GM12873 (cell line): ENCODE data around the gene NAV3.

ENCODE experiments used
- TF ChIP-seq, protein P1 (sequence below): IDR thresholded peaks from 2 replicates; pipeline ENCODE4 v1.5.1; 2012; ENCODE audit warnings: low read depth, mild to moderate bottlenecking, moderate library complexity, low read length, control low read depth; ENCODE audit not compliant: insufficient read depth; ENCODE audit errors: missing control alignments

NAV3 gene

DNA sequence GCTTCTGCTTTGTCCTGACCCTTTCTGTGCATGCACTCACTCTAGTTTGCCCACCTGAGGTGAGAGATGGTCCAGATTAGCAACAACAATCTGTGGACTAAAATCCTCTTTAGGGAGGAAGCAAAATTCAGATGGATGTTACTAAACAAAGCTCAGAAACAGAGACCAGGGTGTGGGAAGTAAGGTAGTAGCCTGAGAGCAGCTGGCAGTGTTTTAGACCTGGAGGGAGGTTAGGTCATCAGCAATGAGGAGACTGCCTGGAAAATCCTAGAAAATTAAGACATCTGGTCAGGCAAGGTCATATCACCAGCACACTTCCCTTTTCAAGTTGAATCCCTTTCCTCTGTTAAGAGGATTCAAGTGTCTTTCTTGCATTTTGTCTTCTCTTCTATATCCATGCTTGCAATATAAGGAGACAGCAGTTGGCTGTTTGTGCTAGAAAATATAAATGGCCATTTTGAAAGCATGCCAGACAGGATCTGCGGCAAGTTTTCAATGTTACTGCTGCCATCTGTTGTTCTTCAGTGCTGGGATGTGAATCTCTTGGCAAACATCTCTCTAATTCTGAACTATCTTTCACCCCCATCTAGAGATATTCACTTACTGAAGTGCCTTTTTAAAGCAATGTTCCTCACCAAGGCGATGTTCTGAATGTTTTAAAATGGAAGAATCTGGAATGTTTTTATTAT is 266.4 kb downstream of the NAV3 start:
- TF ChIP-seq, protein P1, sequence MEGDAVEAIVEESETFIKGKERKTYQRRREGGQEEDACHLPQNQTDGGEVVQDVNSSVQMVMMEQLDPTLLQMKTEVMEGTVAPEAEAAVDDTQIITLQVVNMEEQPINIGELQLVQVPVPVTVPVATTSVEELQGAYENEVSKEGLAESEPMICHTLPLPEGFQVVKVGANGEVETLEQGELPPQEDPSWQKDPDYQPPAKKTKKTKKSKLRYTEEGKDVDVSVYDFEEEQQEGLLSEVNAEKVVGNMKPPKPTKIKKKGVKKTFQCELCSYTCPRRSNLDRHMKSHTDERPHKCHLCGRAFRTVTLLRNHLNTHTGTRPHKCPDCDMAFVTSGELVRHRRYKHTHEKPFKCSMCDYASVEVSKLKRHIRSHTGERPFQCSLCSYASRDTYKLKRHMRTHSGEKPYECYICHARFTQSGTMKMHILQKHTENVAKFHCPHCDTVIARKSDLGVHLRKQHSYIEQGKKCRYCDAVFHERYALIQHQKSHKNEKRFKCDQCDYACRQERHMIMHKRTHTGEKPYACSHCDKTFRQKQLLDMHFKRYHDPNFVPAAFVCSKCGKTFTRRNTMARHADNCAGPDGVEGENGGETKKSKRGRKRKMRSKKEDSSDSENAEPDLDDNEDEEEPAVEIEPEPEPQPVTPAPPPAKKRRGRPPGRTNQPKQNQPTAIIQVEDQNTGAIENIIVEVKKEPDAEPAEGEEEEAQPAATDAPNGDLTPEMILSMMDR: no peak

DNA sequence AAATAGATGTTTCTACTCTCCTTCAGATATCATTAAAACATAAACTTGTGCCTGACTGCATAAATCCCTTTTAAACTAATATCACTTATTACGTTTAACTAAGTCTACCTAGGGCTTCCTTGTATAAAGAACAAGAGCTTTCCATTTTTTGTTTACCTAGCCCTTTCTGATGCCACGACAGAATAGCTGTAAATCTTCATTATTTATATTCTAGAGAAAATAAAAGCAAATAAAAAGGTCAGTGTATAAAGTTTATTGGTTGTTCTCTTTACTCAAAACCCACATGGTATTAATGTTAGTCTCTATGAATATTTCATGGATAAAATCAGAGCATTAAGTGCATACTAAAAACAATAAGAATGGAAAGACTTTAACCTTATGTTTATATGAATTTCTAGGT is 269.1 kb downstream of the NAV3 start:
- TF ChIP-seq, protein P1: no peak

DNA sequence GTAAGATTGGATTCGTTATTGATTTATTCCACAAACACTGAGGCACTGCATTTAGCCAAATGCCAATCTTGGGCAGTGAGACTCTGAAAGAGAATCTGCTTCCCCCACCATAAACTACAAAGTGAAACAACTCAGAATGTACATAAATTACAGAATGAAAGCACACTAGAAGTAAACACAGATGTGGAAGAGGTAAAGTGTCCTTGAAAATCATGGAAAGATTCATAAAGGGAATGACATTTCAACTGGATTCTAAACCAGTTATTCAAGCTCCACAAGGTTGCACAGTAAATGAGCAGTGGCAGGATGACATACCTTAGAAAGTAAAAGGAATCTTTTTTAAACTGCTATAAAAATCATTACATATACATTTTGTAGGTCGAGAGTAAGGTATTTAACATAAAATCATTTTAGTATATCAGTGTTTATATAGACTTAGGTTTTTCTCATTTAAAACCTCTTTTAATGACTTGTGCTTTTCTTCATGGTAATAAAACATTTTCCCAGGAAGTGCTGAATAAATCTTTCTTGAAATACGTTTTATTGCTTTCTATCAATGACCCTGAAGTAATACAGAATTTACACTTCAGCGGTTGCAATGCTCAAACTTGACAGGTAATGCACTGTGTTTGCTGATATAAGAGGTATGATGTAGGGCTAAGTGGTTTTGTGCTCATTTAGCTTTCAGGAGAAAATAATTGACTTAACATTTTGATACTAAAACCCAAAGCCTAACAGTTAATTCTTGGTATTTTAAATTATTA is 270.6 kb downstream of the NAV3 start:
- TF ChIP-seq, protein P1: no peak

DNA sequence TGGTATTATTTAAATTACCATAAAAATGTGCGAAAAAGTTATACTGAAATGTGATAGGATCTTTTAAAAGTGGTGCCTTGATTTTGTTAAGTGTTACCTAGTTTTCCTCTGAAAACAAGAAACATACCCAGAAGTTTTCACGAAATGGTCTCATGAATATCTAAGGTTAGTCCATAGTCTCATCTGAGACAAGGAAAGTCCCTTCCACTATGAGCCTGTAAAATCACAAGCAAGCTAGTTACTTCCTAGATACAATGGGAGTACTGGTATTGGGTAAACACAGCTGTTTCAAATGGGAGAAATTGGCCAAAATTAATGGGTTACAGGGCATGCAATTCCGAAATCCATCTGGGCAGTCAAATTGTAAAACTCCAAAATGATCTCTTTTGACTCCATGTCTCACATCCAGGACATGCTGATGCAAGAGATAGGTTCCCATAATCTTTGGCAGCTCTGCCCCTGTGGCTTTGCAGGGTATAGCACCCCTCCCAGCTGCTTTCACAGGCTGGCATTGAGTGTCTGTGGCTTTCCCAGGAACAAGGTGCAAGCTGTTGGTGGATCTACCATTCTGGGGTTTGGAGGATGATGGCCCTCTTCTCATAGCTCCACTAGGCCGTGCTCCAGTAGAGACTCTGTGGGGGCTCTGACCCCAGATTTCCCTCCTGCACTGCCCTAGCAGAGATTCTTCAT is 271.4 kb downstream of the NAV3 start:
- TF ChIP-seq, protein P1: no peak

DNA sequence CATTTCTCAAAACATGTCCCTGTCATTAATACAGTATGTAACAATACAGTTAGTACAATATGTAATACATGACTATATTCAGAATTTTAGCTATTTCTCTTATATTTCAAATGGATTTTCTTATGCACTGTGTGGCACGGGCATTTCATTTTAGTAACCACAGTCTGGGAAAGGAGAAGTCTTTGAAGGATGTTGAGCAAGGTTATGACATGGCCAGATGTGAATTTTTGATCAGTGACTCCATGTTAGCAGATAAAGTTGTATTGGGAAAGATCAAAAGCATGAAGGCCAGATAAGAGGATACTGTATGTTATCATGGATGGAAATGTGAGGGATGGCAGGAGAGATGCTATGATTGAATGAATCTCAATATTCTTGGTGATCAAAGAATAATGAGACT is 285.2 kb downstream of the NAV3 start:
- TF ChIP-seq, protein P1: no peak

DNA sequence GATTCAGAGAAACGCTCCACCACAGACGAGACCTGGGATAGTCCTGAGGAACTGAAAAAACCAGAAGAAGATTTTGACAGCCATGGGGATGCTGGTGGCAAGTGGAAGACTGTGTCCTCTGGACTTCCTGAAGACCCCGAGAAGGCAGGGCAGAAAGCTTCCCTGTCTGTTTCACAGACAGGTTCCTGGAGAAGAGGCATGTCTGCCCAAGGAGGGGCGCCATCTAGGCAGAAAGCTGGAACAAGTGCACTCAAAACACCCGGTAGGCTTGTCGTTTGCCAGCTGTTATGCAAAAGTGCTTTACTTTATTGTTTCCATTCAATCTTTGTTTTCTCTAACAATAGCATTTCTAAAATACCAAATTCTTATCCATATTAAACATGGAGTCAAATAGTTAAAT is 287.3 kb downstream of the NAV3 start:
- TF ChIP-seq, protein P1: peak; percentile 9

DNA sequence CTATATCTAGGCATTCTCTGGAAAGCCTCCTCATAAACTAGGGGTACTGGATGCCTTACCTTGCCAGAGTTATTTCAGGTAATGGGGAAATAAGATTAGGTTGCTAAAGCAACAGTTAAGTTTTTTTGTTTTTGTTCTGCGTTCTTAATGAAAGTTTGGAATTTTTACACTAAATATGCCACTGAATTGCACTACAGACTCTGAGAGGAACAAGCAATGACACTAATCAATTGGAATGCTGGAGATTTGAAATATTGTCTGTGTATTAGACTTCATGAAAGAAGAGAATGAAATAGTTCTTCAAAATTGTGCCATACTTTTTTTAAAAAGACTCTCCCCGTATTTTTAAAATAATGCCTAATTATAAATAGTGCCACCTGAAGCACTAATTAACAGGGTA is 287.8 kb downstream of the NAV3 start:
- TF ChIP-seq, protein P1: no peak
